Subcutaneous abdominal adipose tissue (tissue), 5 donors: ENCODE results near the gene SAMD10.
"Not testable (repeated sequence)": the region's sequence is repeated elsewhere in the genome, so short reads cannot be mapped to it uniquely, and the experiment has no call there.

Experiments used
- H3K27ac ChIP-seq: one replicate; pipeline ENCODE4 v1.7.0; 2013; ENCODE audit warnings: low read depth, mild to moderate bottlenecking, inconsistent platforms, low read length, moderate library complexity
- H3K27me3 ChIP-seq, 5 donors: one replicate each; pipeline ENCODE4 v1.7.0; 2013; ENCODE audit warnings: low read length in 5 of 5, inconsistent platforms in 1 of 5; ENCODE audit not compliant: control insufficient read depth in 5 of 5, insufficient read depth in 4 of 5
- H3K36me3 ChIP-seq, 5 donors: one replicate each; pipeline ENCODE4 v1.7.0; 2013; ENCODE audit warnings: low read length in 5 of 5; ENCODE audit not compliant: control insufficient read depth in 5 of 5, insufficient read depth in 5 of 5
- H3K4me1 ChIP-seq, 5 donors: one replicate each; pipeline ENCODE4 v1.7.0; 2013; ENCODE audit warnings: low read length in 5 of 5, mild to moderate bottlenecking in 3 of 5, moderate library complexity in 1 of 5; ENCODE audit not compliant: control insufficient read depth in 5 of 5, insufficient read depth in 5 of 5
- H3K4me3 ChIP-seq, 5 donors: one replicate each; pipeline ENCODE4 v1.7.0; 2013; ENCODE audit warnings: low read length in 5 of 5, low read depth in 1 of 5
- H3K9ac ChIP-seq, 5 donors: one replicate each; pipeline ENCODE4 v1.7.0; 2013; ENCODE audit warnings: low read length in 5 of 5, mild to moderate bottlenecking in 4 of 5, moderate library complexity in 3 of 5
- H3K9me3 ChIP-seq, 5 donors: one replicate each; pipeline ENCODE4 v1.7.0; 2013; ENCODE audit warnings: low read length in 5 of 5; ENCODE audit not compliant: control insufficient read depth in 5 of 5
- donor health status: healthy.
- donor health status: healthy.
- donor health status: healthy.
- donor health status: healthy.
- donor health status: healthy.

SAMD10 gene

DNA sequence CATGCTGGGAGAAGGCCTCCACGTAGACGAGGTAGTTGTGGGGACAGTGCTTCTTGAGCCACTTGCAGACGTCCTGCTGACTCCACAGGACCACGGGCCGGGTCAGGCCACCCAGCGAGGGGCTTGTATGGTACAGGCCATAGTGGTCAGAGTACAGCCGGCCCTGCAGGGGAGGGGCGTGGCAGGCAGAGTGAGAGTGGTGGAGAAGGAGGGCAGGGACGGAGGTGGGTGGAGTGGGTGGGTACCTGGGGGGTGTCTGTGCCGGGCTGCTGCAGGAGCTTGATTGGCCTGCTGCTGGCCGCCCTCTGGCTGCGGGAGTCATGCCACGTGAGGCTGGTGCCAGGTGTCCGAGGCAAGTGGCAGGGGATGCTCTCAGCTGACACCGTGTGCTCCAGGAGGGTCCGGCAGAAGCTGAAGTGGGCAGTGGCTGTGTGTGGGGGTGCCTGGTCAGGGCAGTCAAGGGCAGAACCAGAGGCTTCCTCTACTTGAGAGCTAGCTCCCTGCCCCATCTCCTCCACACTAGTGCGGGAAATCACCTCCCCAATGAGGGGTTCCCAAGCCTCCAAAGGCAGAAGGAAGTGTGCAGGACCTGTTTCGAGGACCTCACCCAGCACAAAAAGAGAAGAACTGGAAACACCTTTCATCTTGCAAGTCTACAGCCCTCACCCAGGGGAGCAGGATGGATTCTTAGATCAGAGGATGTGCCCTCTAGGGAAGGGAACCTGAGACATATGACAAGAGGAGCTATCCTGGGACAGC is 2.3 kb downstream of the SAMD10 start:
- Histone ChIP-seq H3K9ac (no peak overlapping the region), H3K4me3 (no peak overlapping the region), H3K27ac (no peak overlapping the region), H3K36me3 (no peaks in the 10 kb centered on the region), H3K27me3 (peaks cover 0 to 3% (median 0%) of the 10 kb centered on the region in 5 donors), H3K9me3 (no peaks in the 10 kb centered on the region), H3K4me1 (peaks cover 14 to 53% (median 44%) of the 10 kb centered on the region in 5 donors)

DNA sequence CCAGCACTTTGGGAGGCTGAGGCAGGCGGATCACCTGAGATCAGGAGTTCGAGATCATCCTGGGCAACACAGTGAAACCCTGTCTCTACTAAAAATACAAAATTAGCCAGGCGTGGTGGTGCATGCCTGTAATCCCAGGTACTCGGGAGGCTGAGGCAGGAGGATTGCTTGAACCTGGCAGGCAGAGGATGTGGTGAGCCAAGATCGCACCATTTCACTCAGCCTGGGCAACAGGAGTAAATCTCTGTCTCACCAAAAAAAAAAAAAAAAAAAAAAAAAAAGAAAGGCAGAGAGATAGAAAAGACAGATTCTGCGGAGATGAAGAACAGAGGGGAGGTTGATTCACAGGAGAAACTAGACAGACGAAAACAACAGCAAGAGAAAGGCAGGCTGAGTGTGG is 2.9 kb downstream of the SAMD10 start:
- H3K4me1 ChIP-seq = peaks cover 11 to 48% (median 38%) of the 10 kb centered on the region in 5 donors
- H3K4me3 ChIP-seq, H3K9ac ChIP-seq: not testable (repeated sequence)

DNA sequence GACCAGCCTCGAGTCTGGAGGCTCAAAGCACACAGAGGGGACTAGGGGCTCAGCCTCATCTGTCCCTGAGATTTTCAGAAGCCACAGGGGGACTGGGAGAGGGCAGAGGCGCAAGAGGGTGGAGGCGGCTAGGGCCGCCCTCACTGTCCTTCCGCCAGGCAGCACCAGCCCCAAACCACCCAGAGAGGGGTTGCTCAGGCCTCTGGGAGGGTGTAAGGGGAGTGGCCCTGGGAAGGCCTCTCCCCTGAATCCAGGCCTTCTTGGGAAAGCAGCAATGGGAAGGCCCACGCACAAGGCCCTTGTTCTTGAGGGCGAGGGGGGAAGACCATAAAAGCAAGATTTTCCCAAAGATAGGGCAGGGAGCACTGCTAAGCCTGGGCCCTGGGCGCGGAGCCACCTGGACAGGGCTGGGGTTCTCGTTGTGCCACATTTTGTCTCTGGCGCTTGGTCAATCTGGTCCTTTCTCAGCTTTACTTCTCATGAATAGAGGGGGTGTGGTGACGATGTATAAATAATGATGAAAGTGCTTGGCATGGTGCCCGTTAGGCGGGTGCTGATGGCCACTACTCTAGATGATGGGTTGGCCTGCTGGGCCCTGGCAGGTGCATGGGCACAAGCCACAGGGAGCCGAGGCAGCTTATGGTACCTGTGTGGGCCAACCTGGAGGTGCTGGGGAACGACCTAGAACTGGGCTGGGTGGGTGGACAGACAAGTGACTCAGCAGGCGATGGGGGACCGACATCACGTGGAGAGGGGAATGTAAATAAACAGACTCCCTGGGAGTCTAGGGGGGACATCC is 4.8 kb downstream of the SAMD10 start:
- Histone ChIP-seq H3K4me3 (no peak overlapping the region), H3K4me1 (peaks cover 8 to 42% (median 29%) of the 10 kb centered on the region in 5 donors), H3K9me3 (no peaks in the 10 kb centered on the region), H3K9ac (no peak overlapping the region), H3K36me3 (no peaks in the 10 kb centered on the region), H3K27me3 (peaks cover 0 to 3% (median 0%) of the 10 kb centered on the region in 5 donors), H3K27ac (no peak overlapping the region)

More for the DNA sequence above, 2.9 kb downstream of the SAMD10 start:
- not testable (repeated sequence) for H3K36me3 ChIP-seq, H3K27ac ChIP-seq, H3K9me3 ChIP-seq, H3K27me3 ChIP-seq

DNA sequence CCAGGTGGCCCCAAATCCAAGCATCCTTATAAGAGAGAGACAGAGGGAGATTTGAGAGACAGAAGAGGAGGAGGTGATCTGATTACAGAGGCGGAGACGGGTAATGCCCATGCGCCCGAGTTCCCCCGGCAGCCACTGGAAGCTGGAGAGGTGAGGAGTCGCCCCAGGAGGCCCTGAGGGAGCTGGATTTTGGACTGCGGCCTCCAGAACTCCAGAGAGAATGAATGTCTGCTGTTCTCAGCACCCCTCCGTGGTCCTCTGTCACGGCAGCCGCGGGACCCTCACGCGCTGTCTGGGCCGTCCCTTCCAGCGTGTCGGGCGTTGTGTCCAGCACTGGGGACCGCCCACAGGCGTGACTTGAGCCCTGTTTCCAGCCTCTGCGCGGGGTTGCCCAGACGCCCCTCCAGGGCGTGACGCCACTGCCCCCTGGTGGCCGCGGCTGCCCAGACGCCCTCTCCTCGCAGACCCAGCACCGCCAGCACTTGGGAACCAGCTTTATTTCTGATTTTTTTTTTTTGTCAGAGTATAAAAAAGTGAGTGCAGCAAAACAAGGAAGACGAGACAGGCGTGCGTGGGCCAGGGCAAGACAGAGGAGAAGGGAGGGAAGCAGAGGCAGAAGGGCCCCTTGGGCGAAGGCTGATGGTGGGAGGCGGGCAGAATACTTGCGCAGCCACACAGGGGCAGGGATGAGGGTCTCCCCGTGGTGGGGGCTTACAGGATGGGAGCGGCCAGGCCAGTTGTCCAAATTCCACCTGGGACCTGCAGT is 5.6 kb downstream of the SAMD10 start:
- H3K4me3 ChIP-seq = peak overlapping the region in 4 of 5 donors; percentile 28 to 64 (median 43)
- peaks cover 8 to 43% (median 28%) of the 10 kb centered on the region in 5 donors for H3K4me1 ChIP-seq
- no peaks in the 10 kb centered on the region for H3K9me3 ChIP-seq
- peaks cover 0 to 3% (median 0%) of the 10 kb centered on the region in 5 donors for H3K27me3 ChIP-seq
- peak overlapping the region in 1 of 5 donors; percentile 63 for H3K9ac ChIP-seq
- H3K36me3 ChIP-seq = no peaks in the 10 kb centered on the region
- peak overlapping the region; percentile 50 for H3K27ac ChIP-seq

DNA sequence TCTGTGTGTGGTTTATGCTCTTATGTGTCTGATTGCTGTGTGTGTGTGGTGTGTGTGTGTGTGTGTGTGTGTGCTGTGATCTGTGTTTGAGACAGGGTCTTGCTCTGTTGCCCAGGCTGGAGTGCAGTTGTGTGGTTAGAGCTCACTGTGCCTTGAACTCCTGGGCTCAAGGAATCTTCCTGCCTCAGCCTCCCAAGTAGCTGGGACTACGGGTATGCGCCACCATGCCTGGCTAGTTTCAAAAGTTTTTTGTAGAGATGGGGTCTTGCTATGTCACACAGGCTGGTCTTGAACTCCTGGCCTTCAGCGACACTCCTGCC is 6.3 kb downstream of the SAMD10 start:
- H3K27me3 ChIP-seq = peaks cover 0 to 3% (median 0%) of the 10 kb centered on the region in 5 donors
- H3K9me3 ChIP-seq = no peaks in the 10 kb centered on the region
- H3K27ac ChIP-seq = peak overlapping the region; percentile 50
- no peaks in the 10 kb centered on the region for H3K36me3 ChIP-seq
- H3K9ac ChIP-seq = no peak overlapping the region
- peaks cover 8 to 43% (median 28%) of the 10 kb centered on the region in 5 donors for H3K4me1 ChIP-seq
- H3K4me3 ChIP-seq = peak overlapping the region in 2 of 5 donors; percentile 56 to 64

DNA sequence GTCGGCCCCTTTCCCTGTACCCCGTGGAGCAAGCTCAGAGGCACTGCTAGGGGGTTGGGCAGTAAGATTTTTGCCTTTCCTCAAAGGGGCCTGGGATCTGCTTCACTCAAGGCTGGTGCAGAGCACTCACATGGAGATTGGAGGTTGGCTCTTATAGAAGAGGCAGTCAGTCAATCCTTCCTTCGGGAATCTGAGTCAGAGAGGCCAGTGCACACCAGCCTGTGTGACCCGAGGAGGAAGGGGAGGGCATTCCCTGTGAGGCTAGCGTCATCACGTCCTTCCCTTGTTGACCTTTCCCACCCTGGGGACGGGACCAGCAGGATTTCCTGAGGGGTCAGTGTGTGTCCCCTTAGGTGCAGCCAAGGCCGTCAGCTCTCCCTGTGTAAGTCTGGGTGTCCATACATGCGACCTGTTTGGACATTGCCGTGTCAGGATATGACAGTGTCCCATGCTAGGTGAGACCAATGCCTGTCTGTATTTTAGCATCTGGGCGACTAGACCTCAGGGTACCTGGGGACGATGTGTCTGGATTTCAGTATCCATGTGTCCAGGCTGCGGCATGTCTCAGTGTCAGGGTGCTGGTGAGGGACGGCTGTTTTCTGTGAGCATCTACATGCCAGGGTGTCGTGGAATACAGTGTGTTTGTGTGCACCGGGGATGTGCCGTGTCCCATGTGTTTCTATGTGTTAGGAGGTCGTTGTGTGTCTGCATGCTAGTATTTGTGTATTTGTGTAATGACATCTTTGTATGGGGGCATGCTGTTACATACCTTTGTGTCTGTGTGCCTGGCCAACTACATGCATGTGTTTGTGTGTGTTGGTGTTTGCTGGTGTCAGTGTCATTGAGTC is 6.9 kb downstream of the SAMD10 start:
- no peaks in the 10 kb centered on the region for H3K9me3 ChIP-seq
- H3K4me1 ChIP-seq = peaks cover 8 to 44% (median 32%) of the 10 kb centered on the region in 5 donors
- H3K27ac ChIP-seq = peak overlapping the region; percentile 32
- H3K36me3 ChIP-seq = peaks cover 0 to 3% (median 0%) of the 10 kb centered on the region in 5 donors
- no peak overlapping the region for H3K9ac ChIP-seq
- peaks cover 0 to 3% (median 0%) of the 10 kb centered on the region in 5 donors for H3K27me3 ChIP-seq
- no peak overlapping the region for H3K4me3 ChIP-seq

DNA sequence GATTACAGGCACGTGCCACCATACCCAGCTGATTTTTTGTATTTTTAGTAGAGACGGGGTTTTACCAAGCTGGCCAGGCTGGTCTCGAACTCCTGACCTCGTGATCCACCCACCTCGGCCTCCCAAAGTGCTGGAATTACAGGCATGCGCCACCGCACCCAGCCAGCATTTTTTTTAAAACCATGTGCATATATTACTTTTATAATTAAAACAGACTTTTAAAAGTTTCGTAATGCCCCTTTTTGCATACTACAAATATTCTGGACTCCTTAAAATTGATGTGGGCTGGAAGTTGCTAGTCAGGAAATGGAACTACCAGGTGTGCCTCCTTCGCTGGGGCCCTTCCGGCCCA is 7.5 kb downstream of the SAMD10 start:
- not testable (repeated sequence) for H3K27ac ChIP-seq

DNA sequence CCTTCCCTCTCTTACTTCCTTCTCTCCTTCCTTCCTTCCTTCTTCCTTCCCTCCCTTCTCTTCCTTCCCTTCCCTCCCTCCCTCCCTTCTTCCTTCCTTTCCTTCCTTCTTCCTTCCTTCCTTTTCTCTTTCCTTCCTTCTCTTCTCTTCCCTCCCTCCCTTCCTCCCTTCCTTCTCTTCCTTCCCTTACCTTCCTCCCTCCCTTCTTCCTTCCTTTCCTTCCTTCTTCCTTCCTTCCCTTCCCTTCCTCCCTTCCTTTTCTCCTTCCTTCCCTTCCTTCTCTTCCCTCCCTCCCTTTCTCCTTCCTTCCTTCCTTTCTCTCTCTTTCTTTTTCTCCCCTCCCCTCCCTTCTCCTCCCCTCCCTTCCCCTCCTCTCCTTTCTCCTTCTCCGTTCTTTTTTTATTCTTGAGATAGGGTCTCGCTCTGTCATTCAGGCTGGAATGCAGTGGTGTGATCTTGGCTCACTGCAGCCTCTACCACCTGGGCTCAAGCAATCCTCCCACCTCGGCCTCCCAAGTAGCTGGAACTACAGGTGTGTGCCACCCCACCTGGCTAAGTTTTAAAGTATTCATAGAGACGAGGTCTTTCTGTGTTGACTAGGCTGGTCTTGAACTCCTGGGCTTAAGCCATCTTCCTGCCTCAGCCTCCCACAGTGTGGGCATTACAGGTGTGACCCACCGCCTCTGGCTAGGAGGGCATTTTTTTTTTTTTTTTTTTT is 8.6 kb downstream of the SAMD10 start:
- H3K9ac ChIP-seq = no peak overlapping the region
- peak overlapping the region; percentile 57 for H3K27ac ChIP-seq
- peaks cover 5 to 44% (median 32%) of the 10 kb centered on the region in 5 donors for H3K4me1 ChIP-seq

More for the DNA sequence above, 7.5 kb downstream of the SAMD10 start:
- not testable (repeated sequence) for H3K4me3 ChIP-seq, H3K9me3 ChIP-seq, H3K27me3 ChIP-seq, H3K36me3 ChIP-seq, H3K9ac ChIP-seq
- peaks cover 5 to 44% (median 32%) of the 10 kb centered on the region in 5 donors for H3K4me1 ChIP-seq

More for the DNA sequence above, 8.6 kb downstream of the SAMD10 start:
- H3K36me3 ChIP-seq = peaks cover 0 to 19% (median 14%) of the 10 kb centered on the region in 5 donors
- no peaks in the 10 kb centered on the region for H3K27me3 ChIP-seq
- H3K4me3 ChIP-seq = no peak overlapping the region
- no peaks in the 10 kb centered on the region for H3K9me3 ChIP-seq
